Loucy (cell line): ENCODE data around the gene SEC14L1.

ENCODE experiments used
- CTCF ChIP-seq: fragments of 200-600 bp; sonication (generic); conservative IDR thresholded peaks from 2 replicates; pipeline ENCODE4 v1.5.1; 2014; ENCODE audit warnings: mild to moderate bottlenecking, antibody characterized with exemption, low read length
- EZH2phosphoT487 ChIP-seq: fragments of 200-600 bp; IDR thresholded peaks from 2 replicates; pipeline ENCODE4 v1.6.1; 2018; ENCODE audit warnings: antibody characterized with exemption, mild to moderate bottlenecking, moderate library complexity, borderline replicate concordance

GRCh38 chr17:77257169-77257568 lies 116.4 kb downstream of the SEC14L1 start:
- no peak for TF ChIP-seq CTCF
- no peak for TF ChIP-seq EZH2phosphoT487
